Activated T-cell treated with anti-CD3 and anti-CD28 coated beads for 1 hour (primary cell): Measurements from ENCODE around the gene STRBP.
"Not testable (repeated sequence)": the region's sequence is repeated elsewhere in the genome, so short reads cannot be mapped to it uniquely, and the experiment has no call there.

Experiments
- DNase-seq: peaks from one replicate; pipeline ENCODE4 v3.0.0-alpha.2; 2020; ENCODE audit warnings: low read depth

Gene STRBP

DNA sequence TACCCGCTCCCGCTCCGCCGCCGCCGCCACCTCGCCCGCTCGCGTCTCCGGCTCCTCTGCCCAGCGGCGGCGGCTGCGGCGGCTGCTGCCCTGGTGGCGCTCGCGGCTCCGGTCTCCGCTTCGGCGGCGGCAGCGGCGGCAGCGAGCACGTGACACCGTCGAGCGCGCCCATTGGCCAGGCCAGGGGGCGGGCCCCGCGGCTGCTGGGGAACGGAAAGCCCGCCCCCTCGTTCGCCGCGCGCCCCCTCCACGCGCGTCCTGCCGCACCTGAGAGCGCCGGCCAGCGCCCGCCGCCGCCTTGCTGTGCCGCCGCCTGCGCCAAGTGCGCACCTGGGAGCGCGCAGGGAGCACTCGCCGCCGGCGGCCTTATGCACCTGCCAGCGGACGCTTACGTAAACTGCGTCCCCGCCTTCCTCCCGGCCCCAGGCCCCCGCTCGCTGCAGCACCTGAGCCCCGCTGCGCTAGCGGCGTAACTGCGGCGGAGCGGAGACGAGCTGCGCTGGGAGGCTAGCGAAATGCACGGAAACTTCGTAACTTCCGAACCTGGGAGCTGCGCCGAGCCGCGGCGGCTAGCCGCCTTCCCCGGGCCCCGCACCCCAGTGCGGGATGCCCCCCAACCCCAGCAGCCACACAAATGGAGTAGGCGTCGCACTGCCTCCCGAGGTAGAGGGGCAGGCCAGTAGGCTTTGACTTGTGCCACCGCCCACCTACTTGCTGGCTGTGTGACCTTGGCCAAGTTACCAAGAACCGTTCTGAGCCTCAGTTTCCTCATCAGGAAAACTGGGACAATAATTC, at the start of gene STRBP:
Gene STRBP, minus strand, starts transcription at position 122 of the 795 bp plus-strand sequence. CDS start 84,452 bp downstream, outside the sequence.
- peak; percentile 89 for DNase-seq

DNA sequence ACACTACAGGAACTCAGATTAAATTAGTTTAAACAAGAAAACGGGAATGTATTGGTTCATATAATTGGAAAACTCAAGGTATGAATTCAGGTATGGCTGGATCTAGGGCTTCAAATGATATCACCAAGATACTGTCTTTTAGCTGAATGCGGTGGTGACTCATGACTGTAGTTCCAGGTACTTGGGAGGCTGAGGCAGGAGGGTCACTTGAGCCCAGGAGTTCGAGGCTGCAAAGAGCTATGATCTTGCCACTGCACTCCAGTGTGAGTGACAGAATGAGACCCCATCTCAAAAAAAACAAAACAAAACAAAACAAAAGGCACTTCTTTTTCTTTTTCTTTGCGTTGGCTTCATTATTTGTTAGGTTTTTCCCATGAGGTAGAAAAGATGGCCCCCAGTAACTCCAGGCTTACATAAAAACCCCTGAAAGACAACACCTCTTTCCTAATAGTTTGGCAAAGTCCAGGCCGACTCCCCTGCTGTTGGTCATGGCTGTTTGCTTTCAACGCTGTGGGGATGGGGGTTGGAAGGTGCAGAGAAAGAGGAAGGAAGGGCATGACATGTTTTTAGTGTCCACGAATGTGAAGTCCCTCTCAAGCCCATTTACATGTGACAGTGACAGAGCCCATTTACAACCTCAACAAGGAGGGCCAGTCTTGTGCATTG, 47.8 kb upstream of the STRBP start:
- DNase-seq: no peak

DNA sequence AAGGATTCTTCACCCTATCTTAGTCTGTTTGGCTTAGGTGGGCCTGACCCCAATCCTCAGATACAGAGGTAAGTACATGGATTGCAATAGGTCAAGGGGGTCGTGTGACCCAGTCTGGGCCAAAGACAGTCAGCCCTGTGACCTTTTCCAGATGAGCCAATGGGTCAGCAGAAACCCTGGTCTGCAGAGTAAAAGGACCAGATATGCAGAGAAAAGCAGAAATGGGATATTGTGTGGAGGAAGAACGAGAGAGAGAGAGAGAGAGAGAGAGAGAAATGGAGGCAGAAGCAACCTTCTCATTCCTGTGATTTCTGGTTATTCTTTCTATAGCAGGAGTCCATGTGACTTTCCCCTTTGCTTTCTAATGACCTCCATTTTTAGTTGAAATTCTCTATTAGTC, 47.2 kb upstream of the STRBP start:
- no peak for DNase-seq

DNA sequence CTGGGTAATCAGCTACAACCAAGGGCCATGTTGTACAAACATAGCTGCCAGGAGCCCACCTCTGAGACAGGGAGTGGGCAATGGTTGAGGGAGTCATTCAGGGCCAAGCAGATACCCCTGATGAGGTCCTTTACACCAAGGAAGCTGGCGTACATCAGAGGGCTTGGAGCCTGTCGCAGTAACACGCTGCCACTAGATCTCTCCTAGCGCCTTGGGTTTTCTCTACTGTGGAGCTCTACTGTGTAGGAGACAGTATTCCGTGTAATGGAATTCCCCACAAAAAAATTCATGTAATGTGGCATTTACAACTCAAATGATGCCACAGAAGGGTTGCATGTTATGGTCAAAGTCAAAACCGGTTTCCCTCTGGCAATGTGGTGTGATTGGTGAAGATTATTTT, 46.2 kb upstream of the STRBP start:
- DNase-seq: no peak

DNA sequence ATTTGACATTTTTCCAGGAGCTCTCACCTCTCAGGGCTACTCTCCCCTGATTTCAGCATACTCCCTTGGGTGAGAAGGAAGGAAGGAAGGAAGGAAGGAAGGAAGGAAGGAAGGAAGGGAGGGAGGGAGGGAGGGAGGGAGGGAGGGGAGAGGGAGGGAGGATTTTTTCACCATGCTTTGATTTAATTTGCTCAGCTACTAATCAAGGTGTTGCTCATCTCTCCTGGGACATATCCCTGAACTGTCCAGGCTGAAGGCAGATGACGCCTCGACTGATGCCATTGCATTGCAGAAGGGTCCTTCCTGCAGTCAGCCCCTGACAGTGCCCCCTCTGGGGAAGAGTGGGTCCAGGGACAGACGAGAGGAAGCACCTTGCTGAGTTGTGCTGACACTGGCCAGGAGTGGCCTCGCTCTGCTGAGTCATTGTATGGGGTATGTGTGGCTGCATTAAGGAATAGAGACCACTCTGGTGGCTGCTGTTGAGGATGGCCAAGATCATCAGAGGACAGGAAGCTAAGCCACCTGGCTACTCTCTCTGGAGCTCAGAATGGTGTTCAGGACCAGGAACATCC, 44.0 kb upstream of the STRBP start:
- no peak for DNase-seq

DNA sequence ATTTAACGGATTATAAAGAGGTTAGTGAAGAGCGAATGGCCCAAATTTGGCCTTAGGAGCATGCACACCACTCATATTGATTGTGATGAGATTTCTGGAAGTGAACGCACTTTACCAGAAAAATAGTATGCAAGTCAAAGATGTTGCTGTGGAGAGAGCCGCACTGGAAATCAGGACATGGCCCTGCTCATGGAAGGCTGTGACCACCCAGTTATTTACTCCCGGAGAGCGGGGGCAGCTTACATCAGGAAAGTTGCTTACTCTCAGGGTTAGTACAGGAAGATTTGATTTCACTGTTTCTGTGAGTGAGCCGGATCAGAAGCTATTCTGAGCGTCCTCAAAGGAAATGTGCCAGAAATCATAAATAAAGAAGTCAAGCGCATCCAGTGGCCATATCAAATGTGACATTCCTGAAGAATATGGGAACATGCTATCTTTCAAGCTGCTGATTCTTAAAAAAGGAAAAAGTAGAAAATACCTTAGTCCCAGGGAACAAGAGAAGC, 42.9 kb upstream of the STRBP start:
- no peak for DNase-seq

DNA sequence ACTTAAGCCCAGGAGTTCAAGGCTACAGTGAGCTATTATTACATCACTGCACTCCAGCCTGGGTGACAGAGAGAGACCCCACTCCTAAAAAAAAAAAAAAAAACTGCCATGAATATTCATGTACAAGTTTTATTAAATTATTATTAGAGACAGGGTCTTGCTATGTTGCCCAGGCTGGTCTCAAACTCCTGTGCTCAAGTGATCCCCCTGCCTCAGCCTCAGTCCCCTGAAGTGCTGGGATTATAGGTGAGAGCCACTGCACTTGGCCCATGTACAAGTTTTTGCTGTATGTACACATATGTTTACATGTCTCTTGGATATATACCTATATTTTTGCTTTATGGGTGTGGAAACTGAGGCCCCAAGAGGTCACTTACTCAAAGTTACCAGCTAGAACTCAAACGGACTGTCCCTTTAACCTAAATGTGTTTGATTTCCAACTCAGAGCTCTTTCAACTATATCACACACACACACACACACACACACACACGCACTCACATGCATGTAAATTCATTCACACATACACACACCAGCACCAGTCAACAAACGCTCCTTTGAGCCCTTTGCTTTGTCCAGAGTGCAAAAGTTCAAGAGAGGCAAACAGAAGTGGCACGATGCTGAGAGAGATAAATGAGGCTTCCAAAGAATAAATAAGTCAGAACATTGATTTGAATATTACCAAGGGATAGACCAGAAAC, 42.3 kb upstream of the STRBP start:
- DNase-seq: no peak

DNA sequence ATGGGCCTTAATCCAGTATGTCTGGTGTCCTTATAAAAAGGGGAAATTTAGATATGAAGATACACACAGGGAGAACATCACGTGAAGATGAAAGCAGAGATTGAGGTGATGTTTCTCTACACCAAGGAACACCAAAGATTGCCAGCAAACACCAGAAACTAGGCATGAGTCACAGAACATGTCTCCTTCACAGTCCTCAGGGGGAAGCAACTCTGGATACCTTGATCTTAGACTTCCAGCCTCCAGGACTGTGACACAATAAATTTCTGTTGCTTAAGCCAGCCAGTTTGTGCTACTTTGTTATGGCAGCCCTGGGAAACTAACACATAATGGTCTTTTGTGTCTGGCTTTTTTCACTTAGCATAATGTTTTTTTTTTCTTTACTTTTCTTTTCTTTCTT, 41.2 kb upstream of the STRBP start:
- DNase-seq: no peak

DNA sequence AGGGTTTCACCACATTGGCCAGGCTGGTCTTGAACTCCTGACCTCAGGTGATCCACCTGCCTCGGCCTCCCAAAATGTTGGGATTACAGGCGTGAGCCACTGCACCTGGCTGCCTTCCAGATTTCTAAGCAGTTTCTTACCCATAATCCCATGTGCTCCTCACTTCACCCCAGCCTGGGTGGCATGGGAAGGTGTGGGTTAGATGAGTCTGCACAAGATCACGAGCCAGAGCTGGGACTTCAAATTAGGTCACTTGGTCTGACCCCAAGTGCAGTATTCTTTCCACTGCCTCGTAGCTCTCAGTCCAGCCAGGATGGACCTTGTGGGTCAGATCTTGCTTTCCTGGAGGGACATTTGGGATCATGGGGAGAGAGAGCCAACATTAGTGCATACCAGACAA, 37.5 kb upstream of the STRBP start:
- DNase-seq: no peak

DNA sequence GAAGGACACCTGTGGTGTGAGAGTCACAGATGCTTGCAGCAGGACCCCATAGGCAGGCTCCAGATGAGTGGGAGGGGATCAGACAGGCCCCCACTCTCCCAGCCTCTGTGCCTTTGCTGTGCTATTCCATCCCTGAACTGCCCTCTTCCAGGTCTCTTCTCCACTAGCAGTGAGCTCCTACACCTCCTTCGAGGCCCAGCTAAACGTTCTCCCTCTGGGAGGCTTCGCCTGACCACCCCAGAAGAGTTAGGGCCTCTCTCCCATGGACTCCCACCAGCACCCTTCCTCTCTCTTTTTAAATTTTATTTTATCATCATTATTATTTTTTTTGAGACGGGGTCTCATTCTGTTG, 35.9 kb upstream of the STRBP start:
- DNase-seq: no peak

DNA sequence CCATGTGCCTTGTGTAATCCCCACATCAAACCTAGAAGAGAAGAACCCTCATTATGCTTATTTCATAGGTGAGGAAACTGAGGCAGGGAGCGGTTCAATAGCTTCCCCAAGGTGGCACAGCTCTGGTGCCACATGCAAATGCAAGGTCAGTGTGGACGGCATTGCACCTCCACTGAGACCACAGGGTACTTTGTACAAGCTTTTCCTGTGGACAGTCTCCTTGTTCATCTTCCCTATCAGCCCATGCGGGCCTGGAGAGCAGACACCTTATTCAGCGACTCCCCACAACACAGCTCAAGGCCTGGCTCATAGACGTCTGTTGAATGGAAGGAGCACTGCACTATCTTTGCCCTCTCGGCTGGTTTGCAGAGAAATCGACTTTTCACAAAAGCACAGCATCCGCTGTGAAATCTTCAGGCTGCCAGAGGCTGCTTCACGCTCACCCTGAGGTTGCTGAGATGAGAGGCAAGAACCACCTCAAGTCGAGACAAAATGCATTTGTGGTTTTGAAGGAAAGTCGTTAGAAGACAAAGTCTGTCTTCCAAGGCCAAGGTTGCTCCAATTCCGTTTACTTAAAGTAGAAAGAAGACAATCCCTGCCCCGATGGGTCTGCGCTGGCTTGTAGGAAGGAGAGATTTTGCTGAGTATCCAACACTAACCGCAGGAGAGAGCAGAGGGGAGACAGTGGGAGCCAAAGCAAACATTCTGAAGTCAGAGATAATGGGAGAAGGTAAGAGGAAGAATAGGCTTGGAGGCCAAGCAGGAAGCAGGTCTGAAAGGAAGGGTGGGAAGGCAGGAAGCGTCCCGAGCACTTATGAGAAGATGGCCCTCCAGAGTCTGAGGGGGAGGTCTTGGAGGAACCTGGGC, 34.2 kb upstream of the STRBP start:
- DNase-seq: no peak

DNA sequence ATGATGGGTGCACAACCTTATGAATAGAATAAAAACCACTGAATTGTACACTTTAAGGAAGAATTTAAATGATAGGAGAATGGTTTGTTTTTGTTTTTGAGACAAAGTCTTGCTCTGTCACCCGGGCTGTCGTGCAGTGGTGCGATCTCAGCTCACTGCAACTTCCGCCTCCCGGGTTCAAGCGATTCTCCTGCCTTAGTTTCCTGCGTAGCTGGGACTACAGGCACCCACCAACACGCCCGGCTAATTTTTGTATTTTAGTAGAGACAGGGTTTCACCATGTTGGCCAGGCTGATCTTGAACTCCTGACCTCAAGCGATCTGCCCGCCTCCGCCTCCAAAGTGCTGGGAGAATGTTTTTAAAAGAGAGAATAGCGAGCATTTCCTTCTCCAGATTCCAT, 33.5 kb upstream of the STRBP start:
- DNase-seq: not testable (repeated sequence)

DNA sequence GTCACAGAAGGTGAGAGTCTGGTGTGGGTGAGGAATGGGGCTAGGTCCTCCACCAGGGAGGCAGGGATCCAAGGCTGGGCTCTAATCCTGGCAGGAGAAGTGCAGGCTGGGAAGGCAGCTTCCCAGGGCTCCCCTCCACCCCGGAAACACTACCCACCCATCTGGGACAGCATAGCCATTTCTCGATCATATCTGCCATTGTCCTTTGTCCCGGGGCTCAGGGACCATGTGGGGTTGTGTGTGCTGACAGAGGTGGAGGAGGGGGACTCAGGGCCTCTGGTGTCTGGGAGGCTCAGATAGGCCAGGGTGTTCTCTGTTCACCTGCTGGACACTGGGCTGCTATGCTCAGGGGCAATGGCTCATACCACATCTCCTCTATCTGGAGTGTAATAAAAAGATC, 32.2 kb upstream of the STRBP start:
- no peak for DNase-seq

DNA sequence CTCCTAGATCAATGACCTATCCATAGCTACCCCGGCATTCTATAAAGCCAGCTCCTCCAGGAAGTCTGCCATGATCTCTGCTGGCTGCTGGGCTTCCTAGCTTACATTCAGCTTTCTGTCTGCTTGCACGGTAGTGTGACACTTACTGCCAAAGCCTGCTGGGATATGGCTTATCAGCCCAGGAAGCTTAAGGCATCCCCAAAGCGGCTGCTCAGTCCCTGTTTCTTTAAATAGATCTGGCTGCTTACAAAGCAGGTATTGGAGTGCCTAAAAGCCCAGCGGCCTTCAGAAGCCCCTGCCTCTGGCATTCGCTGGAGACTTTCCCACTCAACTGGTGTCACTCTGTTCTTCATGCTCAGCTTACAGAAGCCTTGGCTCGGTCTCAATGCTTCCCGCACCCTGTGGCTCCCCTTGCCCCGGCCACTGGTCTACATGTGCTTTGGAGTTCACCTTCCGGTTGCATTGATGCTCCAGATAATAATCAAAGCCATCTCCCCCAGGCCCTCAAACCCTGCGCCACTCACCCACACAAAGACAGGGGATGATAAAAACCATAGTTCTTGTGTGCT, 31.3 kb upstream of the STRBP start:
- no peak for DNase-seq

DNA sequence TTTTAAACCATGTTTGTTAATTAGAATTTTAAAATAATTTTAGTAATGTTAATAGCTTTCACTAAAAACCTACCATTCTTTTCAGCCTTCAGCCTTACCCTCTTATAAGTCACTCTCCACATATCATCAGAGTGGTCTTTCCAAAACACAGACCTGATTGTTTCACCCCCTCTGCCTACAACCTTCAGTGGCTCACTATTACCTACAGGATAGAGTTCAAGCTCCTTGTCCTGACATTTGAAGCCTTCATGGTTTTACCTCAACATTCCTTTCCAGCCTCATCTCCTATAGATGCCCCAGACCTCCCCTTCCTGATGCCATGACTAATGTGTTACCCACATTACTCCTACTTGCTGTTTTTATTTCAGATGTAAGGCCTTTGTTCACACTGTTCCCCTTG, 27.8 kb upstream of the STRBP start:
- DNase-seq: no peak

DNA sequence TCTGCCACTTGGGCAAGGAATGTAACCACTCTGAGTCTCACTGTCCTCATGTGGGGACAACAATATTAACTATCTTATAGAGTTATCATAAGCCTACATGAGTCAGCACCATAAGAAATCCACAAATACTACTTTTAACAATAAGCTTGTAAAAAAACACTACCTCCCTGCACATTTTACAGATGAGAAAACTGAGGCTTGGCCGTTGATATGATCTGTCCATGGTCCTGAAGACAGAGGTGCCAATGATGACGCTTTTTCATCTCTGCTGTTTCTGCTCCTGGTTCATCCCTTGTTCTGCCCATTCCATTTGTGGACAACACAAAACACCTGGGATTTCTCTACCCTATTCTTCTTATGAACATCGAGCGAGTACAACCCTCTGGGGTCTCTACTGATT, 23.4 kb upstream of the STRBP start:
- no peak for DNase-seq

DNA sequence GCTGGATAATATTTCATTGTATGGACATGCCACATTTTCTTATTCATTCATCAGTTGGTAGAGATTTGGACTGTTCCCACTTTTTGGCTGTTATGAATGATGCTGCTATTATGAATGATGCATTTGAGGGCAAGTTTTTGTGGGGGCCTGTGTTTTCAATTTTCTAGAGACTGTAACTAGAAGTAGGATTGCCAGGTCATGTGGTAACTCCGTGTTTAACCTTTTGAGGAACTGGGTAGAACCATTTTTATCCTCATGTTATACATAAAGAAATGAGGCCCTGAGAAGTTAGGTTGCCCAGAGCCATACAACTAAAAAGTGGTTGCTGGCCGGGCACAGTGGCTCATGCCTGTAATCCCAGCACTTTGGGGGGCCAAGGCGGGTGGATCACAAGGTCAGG, 22.4 kb upstream of the STRBP start:
- no peak for DNase-seq

DNA sequence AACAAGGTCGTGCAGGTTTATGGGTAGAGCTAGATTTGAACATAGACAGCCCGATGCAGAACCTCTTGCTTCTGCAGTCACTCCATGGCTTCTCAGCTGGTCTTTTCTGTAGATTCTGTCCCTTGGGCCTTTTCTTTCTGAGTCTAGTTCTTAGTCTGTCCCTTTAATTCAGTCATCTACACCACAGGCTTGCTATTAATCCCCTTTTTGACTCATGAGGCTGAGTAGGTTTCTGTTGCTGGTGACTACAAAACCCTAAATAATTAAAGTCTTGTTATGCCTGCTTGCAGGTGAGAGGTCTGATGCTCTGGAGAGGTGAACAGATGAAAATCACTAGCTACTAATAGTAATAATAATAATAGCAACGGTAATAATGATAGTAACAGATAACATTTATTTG, 19.3 kb upstream of the STRBP start:
- DNase-seq: no peak

DNA sequence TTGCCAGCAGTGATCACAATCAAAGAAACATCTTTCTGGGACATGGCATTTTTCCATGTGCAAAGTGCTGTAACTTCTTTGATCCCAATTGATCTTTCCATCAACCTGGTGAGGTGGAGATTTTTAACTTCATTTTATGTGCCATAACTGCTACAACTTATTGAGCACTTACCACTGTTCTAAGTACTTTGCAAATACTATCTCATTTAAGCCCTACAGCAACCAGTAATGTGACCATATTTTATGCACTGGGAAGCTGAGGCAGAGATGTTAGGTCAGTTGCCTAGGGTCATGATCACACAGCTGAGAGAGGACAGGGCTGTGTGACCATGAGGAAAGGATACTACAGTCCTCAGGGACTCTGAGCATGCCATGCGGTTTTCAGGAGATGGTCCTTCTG, 17.9 kb upstream of the STRBP start:
- DNase-seq: no peak

DNA sequence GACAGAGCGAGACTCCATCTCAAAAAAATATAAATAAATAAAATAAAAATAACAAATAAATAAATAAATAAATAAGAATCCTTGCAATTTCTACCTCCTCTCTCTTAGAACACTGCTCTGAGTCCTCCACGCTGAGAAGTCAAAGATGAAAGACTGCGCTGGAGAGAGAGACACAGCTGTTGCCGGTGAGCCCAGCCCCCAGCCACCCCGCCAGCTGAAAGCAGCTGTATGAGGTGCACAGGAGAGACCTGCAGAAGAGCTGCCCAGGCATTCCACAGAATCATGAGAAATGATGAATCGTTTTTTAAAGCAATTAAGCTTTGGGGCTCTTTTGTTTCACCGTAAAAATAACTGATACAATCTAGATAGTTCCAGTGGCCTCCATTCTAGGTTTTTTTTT, 16.3 kb upstream of the STRBP start:
- no peak for DNase-seq

DNA sequence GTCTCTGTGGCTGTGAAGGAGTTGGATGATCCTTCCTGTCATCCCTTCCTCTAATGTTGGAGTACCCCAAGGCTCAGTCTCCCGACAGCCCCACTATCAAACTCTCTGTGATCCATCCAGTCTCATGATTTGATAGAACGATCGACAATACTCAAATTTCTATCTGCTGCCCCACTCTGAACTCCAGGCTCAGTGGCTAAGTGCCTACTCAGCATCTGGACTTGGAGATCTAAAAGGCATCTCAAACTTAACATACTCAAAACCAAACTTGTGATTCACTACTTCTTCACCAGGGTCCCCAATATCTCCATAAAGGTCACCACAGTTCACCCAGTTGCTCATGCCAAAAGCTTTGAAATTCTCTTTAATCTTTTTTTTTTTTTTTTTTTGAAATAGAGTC, 15.1 kb upstream of the STRBP start:
- no peak for DNase-seq

DNA sequence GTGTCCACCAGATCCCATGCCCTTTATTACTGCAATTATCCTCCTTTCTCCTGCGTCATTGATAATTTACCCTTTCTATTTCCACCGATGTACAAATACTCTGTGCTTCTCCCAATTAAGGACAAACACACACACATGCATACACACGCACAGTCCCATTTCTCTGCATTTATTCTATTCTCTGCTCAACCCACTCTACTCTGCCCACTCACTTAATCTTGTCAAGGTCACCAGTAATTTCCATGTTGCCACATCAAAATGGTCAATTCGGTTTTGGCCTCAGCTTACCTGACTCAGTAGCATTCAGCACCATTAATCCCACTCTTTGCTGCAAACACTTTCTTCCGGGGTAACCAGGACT, 14.6 kb upstream of the STRBP start:
- DNase-seq: no peak
